Measurements from ENCODE around the gene KIF19.

The KIF19 gene

DNA sequence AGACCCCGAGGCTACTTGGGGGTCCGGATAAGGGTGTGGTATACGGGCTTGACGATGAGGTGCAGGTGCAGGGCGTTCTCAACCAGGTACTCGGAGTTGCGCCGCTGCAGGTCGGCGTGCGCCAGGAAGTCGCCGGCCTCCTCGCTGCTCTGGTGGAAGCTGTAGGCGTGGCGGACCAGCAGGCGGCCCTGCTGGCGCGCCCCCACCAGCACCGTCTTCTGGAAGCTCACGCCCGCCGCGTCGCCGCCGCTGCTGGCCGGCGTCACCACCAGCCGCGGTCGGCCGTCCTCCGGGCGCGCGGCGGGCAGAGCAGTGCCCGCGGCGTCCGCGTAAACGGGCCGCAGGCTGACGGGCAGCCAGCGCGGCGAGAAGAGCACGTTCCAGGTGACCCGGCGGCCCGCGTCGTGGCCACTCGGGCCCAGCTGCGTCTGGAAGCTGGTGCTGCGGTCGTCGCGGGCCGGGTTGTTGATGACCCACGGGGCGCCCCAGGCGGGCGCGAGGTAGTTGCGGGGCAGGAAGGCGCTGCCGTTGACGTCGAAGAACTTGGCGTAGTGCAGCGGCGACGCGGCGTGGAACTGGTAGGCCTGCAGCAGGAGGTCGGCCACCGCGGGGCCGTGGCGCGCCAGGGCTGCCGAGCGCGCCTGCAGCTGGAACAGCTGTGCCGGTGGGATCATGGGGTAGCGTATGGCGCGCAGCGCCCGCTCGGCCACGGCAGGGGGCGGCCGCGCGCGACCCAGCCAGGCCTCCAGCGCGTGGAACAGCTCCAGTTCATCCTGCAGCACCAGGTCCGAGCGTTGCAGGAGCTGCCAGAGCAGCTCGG, 30.8 kb downstream of the KIF19 start:
- Histone ChIP-seq H3K4me2 (ENCODE audit: insufficient read depth, low read length, poor library complexity, severe bottlenecking) (no peak overlapping the region), H3K14ac (ENCODE audit: low read length) (no peak overlapping the region), H3K9ac (ENCODE audit: low read depth, low read length, poor library complexity) (no peak overlapping the region), H3K23ac (ENCODE audit: low read depth, low read length, poor library complexity) (no peak overlapping the region), H3K79me1 (ENCODE audit: low read depth, low read length) (peaks cover 2% of the 10 kb centered on the region), H2BK5ac (ENCODE audit: low read length) (no peak overlapping the region), H2BK12ac (ENCODE audit: low read length) (no peak overlapping the region), H2AFZ (ENCODE audit: low read length) (no peak overlapping the region), H3K9me3 (replicated peaks in 1 of 2; ENCODE audit: control insufficient read depth in 2 of 2, insufficient read depth in 1 of 2, low read depth in 1 of 2, low read length in 2 of 2) (no peaks in the 10 kb centered on the region), H3K36me3 (replicated peaks in 1 of 2; ENCODE audit: control insufficient read depth in 2 of 2, insufficient read depth in 2 of 2, low read length in 2 of 2) (peaks cover 5 to 6% of the 10 kb centered on the region in 2 donors), H4K8ac (ENCODE audit: low read depth, low read length) (no peak overlapping the region), H2AK5ac (ENCODE audit: low read depth, low read length) (no peak overlapping the region), H3K27ac (replicated peaks; ENCODE audit: low read length) (no peak overlapping the region), H4K91ac (ENCODE audit: low read depth, low read length, poor library complexity) (no peak overlapping the region), H3K18ac (ENCODE audit: low read length) (no peak overlapping the region), H3K4ac (ENCODE audit: low read length) (no peak overlapping the region), H3K4me1 (ENCODE audit: control insufficient read depth in 2 of 2, insufficient read depth in 1 of 2, low read depth in 1 of 2, low read length in 2 of 2) (peaks cover 10 to 21% of the 10 kb centered on the region in 2 donors), H2BK15ac (ENCODE audit: low read length) (no peak overlapping the region), H3K27me3 (ENCODE audit: control insufficient read depth in 3 of 3, insufficient read depth in 3 of 3, low read depth in 1 of 3, low read length in 3 of 3) (peaks cover 3 to 22% (median 21%) of the 10 kb centered on the region in 3 experiments), H2BK120ac (ENCODE audit: low read depth, low read length) (no peak overlapping the region), H3K4me3 (ENCODE audit: low read length in 2 of 2) (peak overlapping the region in 1 of 2 donors; percentile 21)
- no peak for DNase-seq (ENCODE audit: low spot score)
- WGBS, 2 donors (ENCODE audit: extremely low coverage in 2 of 2, insufficient read length in 2 of 2, insufficient replicate concordance in 1 of 2), result no CpG with 5 or more reads among the region's 105 CpGs

DNA sequence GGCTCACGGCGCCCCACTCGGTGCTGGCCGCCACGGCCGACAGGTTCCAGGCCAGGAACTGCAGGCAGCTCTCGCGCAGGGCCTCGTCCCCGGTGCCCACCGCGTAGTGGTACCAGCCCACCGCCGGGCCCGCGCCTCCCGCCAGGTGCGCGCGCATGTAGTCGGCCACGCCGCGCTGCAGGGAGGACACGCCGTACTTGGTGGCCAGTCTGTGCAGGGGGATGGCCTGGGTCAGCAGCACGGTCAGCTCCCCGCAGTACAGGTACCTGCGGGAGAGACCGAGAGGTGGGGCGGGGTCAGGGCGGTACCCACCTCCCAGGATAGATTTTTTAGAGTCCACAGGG, 31.4 kb downstream of the KIF19 start:
- DNase-seq (ENCODE audit: low spot score), result no peak
- Histone ChIP-seq H3K36me3 (replicated peaks in 1 of 2; ENCODE audit: control insufficient read depth in 2 of 2, insufficient read depth in 2 of 2, low read length in 2 of 2) (peaks cover 5 to 6% of the 10 kb centered on the region in 2 donors), H3K9ac (ENCODE audit: low read depth, low read length, poor library complexity) (peak overlapping the region; percentile 30), H3K4me3 (ENCODE audit: low read length in 2 of 2) (no peak overlapping the region), H4K91ac (ENCODE audit: low read depth, low read length, poor library complexity) (no peak overlapping the region), H3K18ac (ENCODE audit: low read length) (no peak overlapping the region), H3K27ac (replicated peaks; ENCODE audit: low read length) (no peak overlapping the region), H2BK15ac (ENCODE audit: low read length) (no peak overlapping the region), H3K79me1 (ENCODE audit: low read depth, low read length) (peaks cover 2% of the 10 kb centered on the region), H3K23ac (ENCODE audit: low read depth, low read length, poor library complexity) (no peak overlapping the region), H3K9me3 (replicated peaks in 1 of 2; ENCODE audit: control insufficient read depth in 2 of 2, insufficient read depth in 1 of 2, low read depth in 1 of 2, low read length in 2 of 2) (no peaks in the 10 kb centered on the region), H3K4me2 (ENCODE audit: insufficient read depth, low read length, poor library complexity, severe bottlenecking) (no peak overlapping the region), H2BK120ac (ENCODE audit: low read depth, low read length) (no peak overlapping the region), H3K27me3 (ENCODE audit: control insufficient read depth in 3 of 3, insufficient read depth in 3 of 3, low read depth in 1 of 3, low read length in 3 of 3) (peaks cover 2 to 16% (median 16%) of the 10 kb centered on the region in 3 experiments), H3K14ac (ENCODE audit: low read length) (no peak overlapping the region), H2BK5ac (ENCODE audit: low read length) (no peak overlapping the region), H2AK5ac (ENCODE audit: low read depth, low read length) (no peak overlapping the region), H2AFZ (ENCODE audit: low read length) (no peak overlapping the region), H3K4ac (ENCODE audit: low read length) (no peak overlapping the region), H2BK12ac (ENCODE audit: low read length) (no peak overlapping the region), H3K4me1 (ENCODE audit: control insufficient read depth in 2 of 2, insufficient read depth in 1 of 2, low read depth in 1 of 2, low read length in 2 of 2) (peaks cover 16 to 23% of the 10 kb centered on the region in 2 donors), H4K8ac (ENCODE audit: low read depth, low read length) (no peak overlapping the region)
- no CpG with 5 or more reads among the region's 32 CpGs for WGBS, 2 donors (ENCODE audit: extremely low coverage in 2 of 2, insufficient read length in 2 of 2, insufficient replicate concordance in 1 of 2)

DNA sequence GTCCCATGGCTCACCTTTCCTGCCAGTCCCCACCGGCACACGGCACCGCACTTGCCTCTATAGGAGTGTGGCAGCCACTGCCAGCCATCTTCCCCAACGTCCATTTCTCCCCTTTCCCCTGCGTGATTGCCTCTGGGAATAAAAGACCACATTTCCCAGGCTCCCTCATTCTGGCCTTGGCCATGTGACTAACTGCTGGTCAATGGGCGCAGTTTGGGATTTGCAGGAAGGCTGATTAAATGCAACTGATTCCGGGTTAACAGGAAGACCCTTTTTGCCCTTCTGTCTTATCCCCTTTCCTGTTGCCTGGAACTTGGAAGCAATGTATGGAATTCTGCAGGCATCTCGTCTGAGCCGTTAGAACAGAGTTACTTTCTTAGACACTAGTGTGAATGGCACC, 32.7 kb downstream of the KIF19 start:
- Histone ChIP-seq H2BK120ac (ENCODE audit: low read depth, low read length) (no peak overlapping the region), H3K4me1 (ENCODE audit: control insufficient read depth in 2 of 2, insufficient read depth in 1 of 2, low read depth in 1 of 2, low read length in 2 of 2) (peaks cover 21 to 34% of the 10 kb centered on the region in 2 donors), H3K9ac (ENCODE audit: low read depth, low read length, poor library complexity) (no peak overlapping the region), H3K9me3 (replicated peaks in 1 of 2; ENCODE audit: control insufficient read depth in 2 of 2, insufficient read depth in 1 of 2, low read depth in 1 of 2, low read length in 2 of 2) (no peaks in the 10 kb centered on the region), H3K79me1 (ENCODE audit: low read depth, low read length) (peaks cover 2% of the 10 kb centered on the region), H4K91ac (ENCODE audit: low read depth, low read length, poor library complexity) (no peak overlapping the region), H2AFZ (ENCODE audit: low read length) (no peak overlapping the region), H3K27me3 (ENCODE audit: control insufficient read depth in 3 of 3, insufficient read depth in 3 of 3, low read depth in 1 of 3, low read length in 3 of 3) (peaks cover 0 to 4% (median 3%) of the 10 kb centered on the region in 3 experiments), H2BK12ac (ENCODE audit: low read length) (no peak overlapping the region), H3K18ac (ENCODE audit: low read length) (no peak overlapping the region), H2AK5ac (ENCODE audit: low read depth, low read length) (no peak overlapping the region), H2BK5ac (ENCODE audit: low read length) (no peak overlapping the region), H3K4ac (ENCODE audit: low read length) (no peak overlapping the region), H3K14ac (ENCODE audit: low read length) (no peak overlapping the region), H3K4me2 (ENCODE audit: insufficient read depth, low read length, poor library complexity, severe bottlenecking) (no peak overlapping the region), H2BK15ac (ENCODE audit: low read length) (no peak overlapping the region), H3K36me3 (replicated peaks in 1 of 2; ENCODE audit: control insufficient read depth in 2 of 2, insufficient read depth in 2 of 2, low read length in 2 of 2) (peaks cover 5 to 6% of the 10 kb centered on the region in 2 donors), H3K4me3 (ENCODE audit: low read length in 2 of 2) (no peak overlapping the region), H3K27ac (replicated peaks; ENCODE audit: low read length) (no peak overlapping the region), H3K23ac (ENCODE audit: low read depth, low read length, poor library complexity) (no peak overlapping the region), H4K8ac (ENCODE audit: low read depth, low read length) (no peak overlapping the region)
- WGBS, 2 donors (ENCODE audit: extremely low coverage in 2 of 2, insufficient read length in 2 of 2, insufficient replicate concordance in 1 of 2), result no CpG with 5 or more reads among the region's 9 CpGs
- no peak for DNase-seq (ENCODE audit: low spot score)

GRCh38 chr17:74359916-74360315, 33.9 kb downstream of the KIF19 start:
- Histone ChIP-seq H3K79me1 (ENCODE audit: low read depth, low read length) (peaks cover 2% of the 10 kb centered on the region), H3K36me3 (replicated peaks in 1 of 2; ENCODE audit: control insufficient read depth in 2 of 2, insufficient read depth in 2 of 2, low read length in 2 of 2) (peaks cover 5 to 6% of the 10 kb centered on the region in 2 donors), H3K27ac (replicated peaks; ENCODE audit: low read length) (no peak overlapping the region), H3K4me2 (ENCODE audit: insufficient read depth, low read length, poor library complexity, severe bottlenecking) (no peak overlapping the region), H2AFZ (ENCODE audit: low read length) (no peak overlapping the region), H4K8ac (ENCODE audit: low read depth, low read length) (no peak overlapping the region), H3K23ac (ENCODE audit: low read depth, low read length, poor library complexity) (no peak overlapping the region), H3K4me3 (ENCODE audit: low read length in 2 of 2) (no peak overlapping the region), H2BK5ac (ENCODE audit: low read length) (peak overlapping the region; percentile 62), H3K9me3 (replicated peaks in 1 of 2; ENCODE audit: control insufficient read depth in 2 of 2, insufficient read depth in 1 of 2, low read depth in 1 of 2, low read length in 2 of 2) (no peaks in the 10 kb centered on the region), H2BK12ac (ENCODE audit: low read length) (peak overlapping the region; percentile 48), H3K9ac (ENCODE audit: low read depth, low read length, poor library complexity) (peak overlapping the region; percentile 68), H4K91ac (ENCODE audit: low read depth, low read length, poor library complexity) (peak overlapping the region; percentile 31), H3K4me1 (ENCODE audit: control insufficient read depth in 2 of 2, insufficient read depth in 1 of 2, low read depth in 1 of 2, low read length in 2 of 2) (peaks cover 21 to 30% of the 10 kb centered on the region in 2 donors), H3K14ac (ENCODE audit: low read length) (no peak overlapping the region), H3K27me3 (ENCODE audit: control insufficient read depth in 3 of 3, insufficient read depth in 3 of 3, low read depth in 1 of 3, low read length in 3 of 3) (no peaks in the 10 kb centered on the region), H2BK15ac (ENCODE audit: low read length) (peak overlapping the region; percentile 22), H3K4ac (ENCODE audit: low read length) (no peak overlapping the region), H2AK5ac (ENCODE audit: low read depth, low read length) (peak overlapping the region; percentile 12), H2BK120ac (ENCODE audit: low read depth, low read length) (peak overlapping the region; percentile 19), H3K18ac (ENCODE audit: low read length) (peak overlapping the region; percentile 73)
- WGBS, 2 donors (ENCODE audit: extremely low coverage in 2 of 2, insufficient read length in 2 of 2, insufficient replicate concordance in 1 of 2), result no CpG with 5 or more reads among the region's 22 CpGs
- no peak for DNase-seq (ENCODE audit: low spot score)
